H1 (cell line): ENCODE data around the gene DNAAF5. TPM values are rescaled to one million over a fixed set of nuclear protein-coding genes. Genes with fewer than 3 reads are reported as not detected.

Experiments
- CTCF ChIA-PET: fragments of 300-600 bp; sonication (Branson Sonifier 250); formaldehyde crosslinking; loops from one replicate; lab custom pipeline; 2021; ENCODE audit not compliant: partially characterized antibody; lab: Charles Lee
- POLR2A ChIA-PET: fragments of 300-600 bp; sonication (Branson Sonifier 250); formaldehyde crosslinking; loops from one replicate; lab custom pipeline; 2021; ENCODE audit warnings: inconsistent platforms; ENCODE audit not compliant: partially characterized antibody; lab: Charles Lee
- DNase-seq, 2 experiments: peaks; one replicate each; pipeline versions ENCODE4 v3.0.0 to v3.0.0-alpha.2; 2010 to 2022; ENCODE audit warnings: low spot score in 2 of 2, low read depth in 1 of 2, mixed read lengths in 1 of 2
- FAIRE-seq: peaks from 2 replicates; lab custom pipeline; 2011; peaks lifted over from hg19 to GRCh38; lab: Jason Lieb, UNC
- H2AFZ ChIP-seq: 2 replicates; pipeline ENCODE4 v1.8.1; 2012; ENCODE audit warnings: low read length, inconsistent platforms
- H2AK5ac ChIP-seq: 2 replicates; pipeline ENCODE4 v1.6.1; 2013; ENCODE audit warnings: low read depth, low read length
- H2BK120ac ChIP-seq: replicated peaks from 2 replicates; pipeline ENCODE3; 2013; ENCODE audit warnings: low read depth, low read length, inconsistent platforms
- H2BK12ac ChIP-seq: 2 replicates; pipeline ENCODE4 v1.6.1; 2013; ENCODE audit warnings: low read depth, low read length
- H2BK15ac ChIP-seq: 2 replicates; pipeline ENCODE4 v1.6.1; 2013; ENCODE audit warnings: low read length
- H2BK20ac ChIP-seq: 2 replicates; pipeline ENCODE4 v1.6.1; 2013; ENCODE audit warnings: low read length
- H2BK5ac ChIP-seq: 2 replicates; pipeline ENCODE4 v1.6.1; 2013; ENCODE audit warnings: low read depth, low read length
- H3K14ac ChIP-seq: 2 replicates; pipeline ENCODE4 v1.6.1; 2013; ENCODE audit warnings: inconsistent platforms; ENCODE audit not compliant: insufficient read length
- H3K18ac ChIP-seq: 2 replicates; pipeline ENCODE4 v1.6.1; 2013; ENCODE audit warnings: low read length; ENCODE audit errors: extremely low read depth
- H3K23ac ChIP-seq: 2 replicates; pipeline ENCODE4 v1.6.1; 2013; ENCODE audit warnings: inconsistent platforms; ENCODE audit not compliant: insufficient read length
- H3K23me2 ChIP-seq: 2 replicates; pipeline ENCODE4 v1.6.1; 2013; ENCODE audit warnings: low read depth, low read length
- H3K27ac ChIP-seq: 2 replicates; pipeline ENCODE4 v1.6.1; 2011; ENCODE audit warnings: low read depth, low read length, inconsistent platforms
- H3K27me3 ChIP-seq, 4 experiments: replicated peaks in 1 of 4; 1 replicate in 1 of 4; 2 replicates in 3 of 4; pipeline versions ENCODE4 v1.6.1 to v1.8.1; 2011 to 2013; ENCODE audit warnings: low read length in 3 of 4, mild to moderate bottlenecking in 3 of 4, inconsistent platforms in 2 of 4, mixed read lengths in 2 of 4, moderate library complexity in 1 of 4; ENCODE audit not compliant: control insufficient read depth in 3 of 4, insufficient read depth in 3 of 4; ENCODE audit errors: extremely low read depth in 1 of 4
- H3K36me3 ChIP-seq, 4 experiments: 2 replicates each; pipeline versions ENCODE4 v1.6.1 to v1.8.1; 2011 to 2013; ENCODE audit warnings: mild to moderate bottlenecking in 4 of 4, low read length in 3 of 4, moderate library complexity in 2 of 4, control low read depth in 1 of 4, inconsistent platforms in 1 of 4; ENCODE audit not compliant: insufficient read depth in 4 of 4, control insufficient read depth in 2 of 4
- H3K4ac ChIP-seq: replicated peaks from 2 replicates; pipeline ENCODE3; 2013; ENCODE audit warnings: low read length, low read depth, mixed read lengths, inconsistent platforms; ENCODE audit not compliant: insufficient read length
- H3K4me1 ChIP-seq, 4 experiments: replicated peaks in 1 of 4; 1 replicate in 1 of 4; 2 replicates in 3 of 4; pipeline versions ENCODE4 v1.6.1 to v1.8.1; 2011 to 2013; ENCODE audit warnings: low read length in 3 of 4, inconsistent platforms in 2 of 4, mixed read lengths in 1 of 4; ENCODE audit not compliant: insufficient read depth in 4 of 4, control insufficient read depth in 3 of 4
- H3K4me2 ChIP-seq, 2 experiments: 2 replicates each; pipeline versions ENCODE4 v1.6.1 to v1.8.1; 2011 to 2013; ENCODE audit warnings: low read depth in 2 of 2, low read length in 2 of 2, control low read depth in 1 of 2, inconsistent platforms in 1 of 2, mild to moderate bottlenecking in 1 of 2; ENCODE audit not compliant: insufficient read depth in 1 of 2
- H3K4me3 ChIP-seq, 4 experiments: fragments of 200-600, 300-600 bp in 1 of 4; sonication (generic), shearing (Covaris generic), sonication (Bioruptor Twin) in 1 of 4; 2 replicates each; pipeline versions ENCODE4 v1.5.1 to v1.8.1; 2011 to 2016; ENCODE audit warnings: low read length in 4 of 4, low read depth in 3 of 4, control low read depth in 2 of 4, inconsistent platforms in 2 of 4, mild to moderate bottlenecking in 2 of 4, mixed read lengths in 1 of 4, moderate library complexity in 1 of 4; ENCODE audit not compliant: insufficient read depth in 2 of 4; ENCODE audit errors: extremely low read depth in 1 of 4
- H3K56ac ChIP-seq: replicated peaks from 2 replicates; pipeline ENCODE3; 2013; ENCODE audit warnings: low read depth, mild to moderate bottlenecking, mixed read lengths, low read length, inconsistent platforms; ENCODE audit not compliant: insufficient read length
- H3K79me1 ChIP-seq: 2 replicates; pipeline ENCODE4 v1.6.1; 2013; ENCODE audit warnings: low read depth, low read length, control low read depth
- H3K79me2 ChIP-seq, 2 experiments: 2 replicates each; pipeline versions ENCODE4 v1.6.1 to v1.8.1; 2012 to 2013; ENCODE audit warnings: low read length in 2 of 2, mild to moderate bottlenecking in 2 of 2, inconsistent platforms in 1 of 2; ENCODE audit not compliant: insufficient read depth in 2 of 2, control insufficient read depth in 1 of 2
- H3K9ac ChIP-seq, 4 experiments: replicated peaks in 1 of 4; 1 replicate in 1 of 4; 2 replicates in 3 of 4; pipeline versions ENCODE4 v1.6.1 to v1.8.1; 2011 to 2013; ENCODE audit warnings: low read depth in 3 of 4, low read length in 3 of 4, control low read depth in 2 of 4, mild to moderate bottlenecking in 2 of 4, moderate library complexity in 2 of 4, inconsistent platforms in 1 of 4; ENCODE audit errors: extremely low read depth in 1 of 4
- H3K9me3 ChIP-seq, 2 experiments: 2 replicates each; pipeline versions ENCODE4 v1.6.1 to v1.8.1; 2012 to 2013; ENCODE audit warnings: mild to moderate bottlenecking in 2 of 2, moderate library complexity in 2 of 2, control low read depth in 1 of 2, inconsistent platforms in 1 of 2, low read depth in 1 of 2, low read length in 1 of 2, mixed read lengths in 1 of 2; ENCODE audit not compliant: insufficient read depth in 2 of 2
- H4K20me1 ChIP-seq, 2 experiments: replicated peaks in 1 of 2; 2 replicates each; pipeline versions ENCODE3 to v1.8.1; 2011 to 2013; ENCODE audit warnings: inconsistent platforms in 2 of 2, low read length in 2 of 2, mild to moderate bottlenecking in 1 of 2; ENCODE audit not compliant: insufficient read depth in 2 of 2, control insufficient read depth in 1 of 2
- H4K5ac ChIP-seq: 2 replicates; pipeline ENCODE4 v1.6.1; 2013; ENCODE audit warnings: low read length, low read depth, mixed read lengths, inconsistent platforms; ENCODE audit not compliant: insufficient read length
- H4K8ac ChIP-seq: 2 replicates; pipeline ENCODE4 v1.8.0; 2013; ENCODE audit warnings: mild to moderate bottlenecking, moderate library complexity, low read length, inconsistent platforms; ENCODE audit not compliant: insufficient read depth; ENCODE audit errors: extremely low read depth
- H4K91ac ChIP-seq: replicated peaks from 2 replicates; pipeline ENCODE3; 2013; ENCODE audit warnings: low read length, mixed read lengths, inconsistent platforms; ENCODE audit not compliant: insufficient read length
- KDM4A ChIP-seq: IDR thresholded peaks from one replicate; pipeline ENCODE4 v1.7.1; 2012; ENCODE audit warnings: low read depth, mild to moderate bottlenecking, moderate library complexity, low read length, inconsistent platforms; ENCODE audit not compliant: severe bottlenecking
- NRF1 ChIP-seq: IDR thresholded peaks from 2 replicates; pipeline ENCODE4 v1.6.1; 2011; ENCODE audit warnings: mild to moderate bottlenecking, low read depth, low read length, improper control_type of control experiment
- RAD21 ChIP-seq, 2 experiments: IDR thresholded peaks in 1 of 2; conservative IDR thresholded peaks in 1 of 2; 2 replicates each; pipeline ENCODE4 v1.6.1; 2011; ENCODE audit warnings: low read depth in 2 of 2, low read length in 2 of 2, improper control_type of control experiment in 1 of 2, inconsistent platforms in 1 of 2, mild to moderate bottlenecking in 1 of 2, moderate library complexity in 1 of 2
- SIN3A ChIP-seq, 2 experiments: IDR thresholded peaks in 1 of 2; conservative IDR thresholded peaks in 1 of 2; 2 replicates each; pipeline ENCODE4 v1.6.1; 2011 to 2012; ENCODE audit warnings: low read length in 2 of 2, improper control_type of control experiment in 1 of 2, low read depth in 1 of 2, mild to moderate bottlenecking in 1 of 2
- SRF ChIP-seq: IDR thresholded peaks from 2 replicates; pipeline ENCODE4 v1.6.1; 2011; ENCODE audit warnings: mild to moderate bottlenecking, low read depth, low read length, moderate library complexity
- SUZ12 ChIP-seq: fragments of 200-600 bp; sonication (generic); IDR thresholded peaks from 2 replicates; pipeline ENCODE4 v1.6.1; 2012; ENCODE audit warnings: mild to moderate bottlenecking, inconsistent platforms, low read length, moderate library complexity, mixed read lengths
- TBP ChIP-seq: IDR thresholded peaks from 2 replicates; pipeline ENCODE4 v1.6.1; 2011; ENCODE audit warnings: low read depth, low read length, improper control_type of control experiment
- TEAD4 ChIP-seq: IDR thresholded peaks from 2 replicates; pipeline ENCODE4 v1.6.1; 2012; ENCODE audit warnings: low read depth, low read length, inconsistent platforms, mixed read lengths
- ZNF274 ChIP-seq: IDR thresholded peaks from 2 replicates; pipeline ENCODE4 v1.7.0; 2012; ENCODE audit warnings: low read length, borderline replicate concordance; ENCODE audit errors: extremely low read depth
- WGBS, 2 experiments: shearing (Covaris generic) in 1 of 2; methylation state at CpG; one replicate each; pipeline versions ENCODE4 v1.1.6 to v1.1.7; 2013 to 2015; ENCODE audit warnings: low lambda C conversion rate in 2 of 2, mixed read lengths in 2 of 2, inconsistent platforms in 1 of 2, low coverage in 1 of 2, missing lambda C conversion rate in 1 of 2; ENCODE audit not compliant: insufficient replicate concordance in 2 of 2, insufficient coverage in 1 of 2, insufficient read length in 1 of 2; ENCODE audit errors: extremely low coverage in 1 of 2, missing lambda C conversion rate in 1 of 2; 5-methylcytosine and 5-hydroxymethylcytosine counted together
- polyA plus RNA-seq, 7 experiments: library from polyadenylated mRNA; depleted of rRNA in 3 of 7; stranded (reverse) in 5 of 7; unstranded in 2 of 7; fragments of >200 nt in 5 of 7; fragments of 200-250 nt in 2 of 7; gene quantifications; 1 replicate in 5 of 7; 2 replicates in 1 of 7; 4 replicates in 1 of 7; pipeline versions ENCODE4 v1.2.1 to v1.2.3, GENCODE V29; 2011 to 2013; ENCODE audit warnings: missing spikeins in 2 of 7, mixed read lengths in 2 of 7
- total RNA-seq: library from RNA; stranded (reverse); fragmentation: NEBNext Ultra II Directional; extraction: Animal tissue kit (Norgen Biotek cat#: 25700); gene quantifications from 2 replicates; pipeline ENCODE4 v1.2.1, GENCODE V29; 2021

The DNAAF5 gene
- total and polyA plus RNA-seq, 2 of the 8 experiments (the other 6 are each of a cell fraction or from before 2014, with no cell fraction given) = 55.1 to 95.9 TPM

GRCh38 chr7:728602-729001, 2.1 kb downstream of the DNAAF5 start:
- H4K20me1 ChIP-seq = peaks cover 2 to 5% of the 10 kb centered on the region in 2 experiments
- no peak overlapping the region for H3K18ac ChIP-seq
- H2AK5ac ChIP-seq = no peak overlapping the region
- no peak overlapping the region for H3K9ac ChIP-seq
- H3K4me1 ChIP-seq = peaks cover 0 to 15% (median 5%) of the 10 kb centered on the region in 4 experiments; a peak in 5 of 7 replicates
- peaks cover 0 to 32% (median 15%) of the 10 kb centered on the region in 4 experiments; a peak in 5 of 8 replicates for H3K36me3 ChIP-seq
- H3K4ac ChIP-seq = no peak overlapping the region
- H3K27ac ChIP-seq = no peak overlapping the region
- no peak overlapping the region for H3K23ac ChIP-seq
- peak overlapping the region; percentile 81 to 85 for H3K4me2 ChIP-seq
- 100% methylated on average over 4 of the region's 9 CpGs; no CpG with 5 or more reads in 1 of the 2 experiments for WGBS, 2 experiments
- no peak overlapping the region for H2BK15ac ChIP-seq
- H3K79me1 ChIP-seq = peaks cover 20% of the 10 kb centered on the region
- ChIA-PET POLR2A (interaction anchor here (0.8 to 1.7 kb wide), 6 partner anchors 9 to 213 kb away, joined by 3 to 6 read pairs (median 4); no protein-coding TSS in a partner anchor), CTCF (interaction anchor here (0.6 to 1.8 kb wide), 6 partner anchors 11 to 102 kb away, joined by 3 to 6 read pairs (median 4); no protein-coding TSS in a partner anchor)
- no peaks in the 10 kb centered on the region for H3K27me3 ChIP-seq
- H3K79me2 ChIP-seq = peaks cover 9 to 80% of the 10 kb centered on the region in 2 experiments
- no peak overlapping the region for H2BK120ac ChIP-seq
- H4K5ac ChIP-seq = no peak overlapping the region
- H2BK12ac ChIP-seq = no peak overlapping the region
- H3K23me2 ChIP-seq = peaks cover 3% of the 10 kb centered on the region; the same call in 1 of the 2 replicates
- H2BK5ac ChIP-seq = no peak overlapping the region
- H3K9me3 ChIP-seq = peaks cover 14 to 17% of the 10 kb centered on the region in 2 experiments
- no peak overlapping the region for H2BK20ac ChIP-seq
- no peak for DNase-seq
- H2AFZ ChIP-seq = no peak overlapping the region
- TF ChIP-seq RAD21 (IDR thresholded peaks at IDR 0.05 in 1 of 2, conservative IDR thresholded peaks at IDR 0.05 in 1 of 2; ENCODE audit: low read depth in 2 of 2, low read length in 2 of 2) (no peak), KDM4A (no peak), NRF1 (no peak), ZNF274 (no peak), TEAD4 (no peak), SRF (no peak), SUZ12 (no peak), TBP (no peak), SIN3A (conservative IDR thresholded peaks at IDR 0.05 in 1 of 2, IDR thresholded peaks at IDR 0.05 in 1 of 2; ENCODE audit: low read depth in 1 of 2, low read length in 2 of 2) (no peak)
- TF ChIP-seq, all 59 proteins: peak for 0
- Histone ChIP-seq H3K14ac (no peak overlapping the region), H4K8ac (no peak overlapping the region), H3K4me3 (peak overlapping the region in 2 of 4 experiments; percentile 5 to 74; a peak in 3 of 8 replicates), H3K56ac (no peak overlapping the region), H4K91ac (peak overlapping the region; percentile 62)
- FAIRE-seq = no peak
